Measurements from ENCODE around the gene ATP5PO. TPM values are rescaled to one million over a fixed set of nuclear protein-coding genes. Genes with fewer than 3 reads are reported as not detected.

The ATP5PO gene
- total and polyA plus RNA-seq, 11 donors: 472 to 2,204 (median 745) TPM

GRCh38 chr21:33940881-33941245 lies 25.3 kb upstream of the ATP5PO start:
- Histone ChIP-seq H3K4me1 (peaks cover 0 to 29% (median 0%) of the 10 kb centered on the region in 12 donors), H3K36me3 (no peaks in the 10 kb centered on the region), H3K27ac (peak overlapping the region in 2 of 12 donors; percentile 43 to 72), H3K27me3 (no peaks in the 10 kb centered on the region), H3K9me3 (peaks cover 0 to 8% (median 0%) of the 10 kb centered on the region in 12 donors), H3K4me3 (no peak overlapping the region)
- no peak for DNase-seq
- intact Hi-C loops (cut with DNase I): no loop called here
- TF ChIP-seq CTCF (IDR thresholded peaks at IDR 0.05) (no peak), POLR2A (IDR thresholded peaks at IDR 0.05) (no peak)
- ATAC-seq: peak in 1 of 4 donors; percentile 24
- 72 to 82% (median 77%) methylated on average over 5 of the region's 5 CpGs for WGBS, 4 donors

- TF ChIP-seq POLR2A (IDR thresholded peaks at IDR 0.05): no peak
- no peaks in the 10 kb centered on the region for H3K27me3 ChIP-seq
- WGBS, 4 donors: 75 to 84% (median 80%) methylated on average over 15 of the region's 15 CpGs
- peaks cover 0 to 8% (median 0%) of the 10 kb centered on the region in 12 donors for H3K9me3 ChIP-seq
- H3K36me3 ChIP-seq: no peaks in the 10 kb centered on the region
- H3K27ac ChIP-seq: peak overlapping the region in 2 of 12 donors; percentile 43 to 72
- intact Hi-C loops (cut with DNase I): no loop called here
- DNase-seq: no peak
- ATAC-seq: no peak
- H3K4me3 ChIP-seq: no peak overlapping the region
- peaks cover 0 to 34% (median 0%) of the 10 kb centered on the region in 12 donors for H3K4me1 ChIP-seq
Observed at GRCh38 chr21:33940164-33940880, 24.7 kb upstream of the ATP5PO start.

- H3K27me3 ChIP-seq: no peaks in the 10 kb centered on the region
- DNase-seq (no peak), ATAC-seq (no peak)
- intact Hi-C loops (cut with DNase I): loop anchor here in 5 of 10 donors (5.0 to 10.0 kb wide), 4 partner anchors 126 to 403 kb away; partner anchors contain the start of genes MRPS6 (in 2 of the 5) and SLC5A3 (in 2 of the 5)
- peak overlapping the region in 2 of 12 donors; percentile 43 to 72 for H3K27ac ChIP-seq
- H3K36me3 ChIP-seq: no peaks in the 10 kb centered on the region
- TF ChIP-seq POLR2A (IDR thresholded peaks at IDR 0.05) (no peak), CTCF (IDR thresholded peaks at IDR 0.05) (no peak)
- H3K9me3 ChIP-seq: peaks cover 0 to 3% (median 0%) of the 10 kb centered on the region in 12 donors
- WGBS, 4 donors: 78 to 92% (median 88%) methylated on average over 3 of the region's 3 CpGs
- H3K4me3 ChIP-seq: no peak overlapping the region
- H3K4me1 ChIP-seq: peaks cover 0 to 37% (median 0%) of the 10 kb centered on the region in 12 donors
Observed at GRCh38 chr21:33939226-33939625, 23.6 kb upstream of the ATP5PO start.

- intact Hi-C loops (cut with DNase I): loop anchor here in 5 of 10 donors (5.0 to 10.0 kb wide), 4 partner anchors 126 to 404 kb away; partner anchors contain the start of genes MRPS6 (in 2 of the 5) and SLC5A3 (in 2 of the 5)
- no peak for ATAC-seq
- H3K27me3 ChIP-seq: no peaks in the 10 kb centered on the region
- H3K36me3 ChIP-seq: no peaks in the 10 kb centered on the region
- H3K9me3 ChIP-seq: no peaks in the 10 kb centered on the region
- peaks cover 0 to 37% (median 0%) of the 10 kb centered on the region in 12 donors for H3K4me1 ChIP-seq
- TF ChIP-seq POLR2A (IDR thresholded peaks at IDR 0.05) (no peak), CTCF (IDR thresholded peaks at IDR 0.05) (no peak)
- no peak for DNase-seq
- 91 to 93% (median 92%) methylated on average over 3 of the region's 3 CpGs for WGBS, 4 donors
- peak overlapping the region in 1 of 12 donors; percentile 82 for H3K27ac ChIP-seq
- no peak overlapping the region for H3K4me3 ChIP-seq
Observed at GRCh38 chr21:33938381-33938780, 22.8 kb upstream of the ATP5PO start.
